HEK293T (cell line): Measurements from ENCODE around the gene WASF3.

Source experiments
- ELF4 ChIP-seq: fragments of 450-650 bp; IDR thresholded peaks from 2 replicates; pipeline ENCODE4 v1.6.1; 2017; ENCODE audit warnings: antibody characterized with exemption
- FOXA1 ChIP-seq: fragments of 450-650 bp; IDR thresholded peaks from 2 replicates; pipeline ENCODE4 v1.6.1; 2016; ENCODE audit warnings: mild to moderate bottlenecking
- FOXK2 ChIP-seq: fragments of 450-650 bp; IDR thresholded peaks from 2 replicates; pipeline ENCODE4 v1.6.1; 2016; ENCODE audit warnings: mild to moderate bottlenecking
- PKNOX1 ChIP-seq: fragments of 450-650 bp; IDR thresholded peaks from 2 replicates; pipeline ENCODE4 v1.6.1; 2016
- SUZ12 ChIP-seq: fragments of 450-650 bp; IDR thresholded peaks from 2 replicates; pipeline ENCODE4 v1.6.1; 2016; ENCODE audit warnings: mild to moderate bottlenecking

- no peak for TF ChIP-seq ELF4
- TF ChIP-seq SUZ12: no peak
- TF ChIP-seq FOXK2: no peak
- TF ChIP-seq PKNOX1: no peak
- no peak for TF ChIP-seq FOXA1
Measured at GRCh38 chr13:26525528-26525927, 32.0 kb upstream of the WASF3 start.
